Epidermal melanocyte (primary cell): Measurements from ENCODE around the gene KIAA1328.

ENCODE experiments used
- DNase-seq: peaks from one replicate; pipeline ENCODE4 v3.0.0; 2011; ENCODE audit warnings: low spot score; ENCODE audit not compliant: insufficient read length

The KIAA1328 gene

DNA sequence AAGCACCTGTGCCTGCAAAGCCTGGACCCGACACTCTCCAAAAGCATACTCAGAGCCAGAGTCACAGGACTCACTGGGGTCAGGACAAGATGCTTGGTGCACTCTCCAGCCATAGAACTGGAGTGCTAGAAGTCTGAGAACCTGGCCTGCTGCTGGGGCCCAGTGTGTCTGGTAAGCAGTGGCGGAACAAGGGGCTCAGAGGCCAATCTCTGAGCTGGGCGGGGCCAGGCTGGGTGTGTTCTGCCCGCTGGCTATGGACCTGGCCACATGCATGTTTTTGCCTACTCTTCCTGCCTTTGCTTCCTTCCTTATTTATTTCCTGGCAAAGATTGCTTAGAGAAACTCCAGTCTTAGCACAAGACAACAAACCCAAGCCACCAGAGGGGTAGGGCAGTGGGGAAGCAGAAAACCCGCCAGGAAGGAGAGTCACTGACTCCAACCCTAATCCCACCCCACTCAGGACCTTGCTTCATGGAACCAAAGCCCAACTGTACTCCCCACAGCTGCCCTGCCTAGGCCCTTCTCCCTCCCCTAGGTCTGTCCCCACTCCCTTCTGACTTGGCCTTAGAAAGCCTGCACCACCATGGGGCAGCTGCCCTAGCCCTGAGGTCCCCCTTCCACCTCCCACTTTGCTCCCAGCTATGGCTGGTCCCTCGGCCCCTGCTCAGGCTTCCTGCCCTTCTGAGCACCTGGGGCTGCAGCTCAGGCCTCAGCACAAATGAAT is 421.1 kb downstream of the KIAA1328 start:
- no peak for DNase-seq

GRCh38 chr18:37251679-37252078 is 422.8 kb downstream of the KIAA1328 start:
- no peak for DNase-seq

GRCh38 chr18:37252342-37252741 is 423.4 kb downstream of the KIAA1328 start:
- no peak for DNase-seq

DNA sequence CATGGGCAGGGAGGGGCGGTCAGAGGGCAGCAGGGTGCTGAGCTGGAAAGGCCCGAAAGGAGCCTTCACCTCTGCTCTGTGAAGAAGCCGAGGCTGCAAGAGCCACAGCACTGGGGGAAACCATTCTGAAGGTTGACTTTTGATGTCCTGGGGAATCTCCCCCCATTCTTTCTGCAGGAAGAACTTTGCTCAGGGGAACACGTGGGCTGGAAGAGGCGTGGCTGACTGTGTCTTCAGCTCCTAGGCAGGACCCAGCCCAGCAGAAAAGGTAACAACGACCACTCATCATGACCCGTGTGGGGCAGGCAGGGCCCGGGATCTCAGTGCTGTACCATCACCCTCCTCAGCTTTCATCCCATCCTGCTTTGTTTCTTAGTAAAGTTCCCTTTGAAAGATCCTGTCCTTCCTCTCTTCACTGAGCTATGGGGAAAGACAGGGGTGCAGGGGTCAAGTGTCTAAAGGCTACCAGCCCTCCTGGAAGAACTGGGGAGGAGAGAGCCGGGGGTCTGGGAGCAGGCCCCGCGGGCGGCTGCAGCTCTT is 424.0 kb downstream of the KIAA1328 start:
- DNase-seq, result no peak

- no peak for DNase-seq
These were observed 424.7 kb downstream of the KIAA1328 start for GRCh38 chr18:37253394-37254235.

GRCh38 chr18:37254236-37254754 is 425.4 kb downstream of the KIAA1328 start:
- no peak for DNase-seq

GRCh38 chr18:37254973-37255372 is 426.0 kb downstream of the KIAA1328 start:
- DNase-seq, result no peak

- no peak for DNase-seq
These were observed 429.2 kb downstream of the KIAA1328 start for GRCh38 chr18:37258131-37258530.

DNA sequence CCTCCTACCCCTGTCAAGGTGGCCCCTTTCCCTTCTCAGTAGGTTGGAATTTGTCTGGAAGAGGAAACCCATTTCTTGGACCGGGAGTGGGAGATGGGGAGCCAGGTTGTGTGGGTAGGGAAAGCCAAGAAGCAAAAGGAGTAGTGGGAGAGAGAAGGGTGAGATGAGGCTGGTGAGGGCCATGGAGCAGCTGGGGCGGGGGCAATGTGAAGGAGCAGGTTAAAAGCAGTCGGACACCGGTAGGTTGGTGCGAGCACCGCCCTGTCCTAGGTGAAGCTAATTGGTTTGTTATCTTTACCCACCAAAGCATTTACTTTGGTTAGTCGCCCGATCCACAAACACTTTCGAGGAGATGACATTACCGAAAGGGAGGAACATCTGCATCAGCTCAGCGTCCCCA is 429.9 kb downstream of the KIAA1328 start:
- DNase-seq, result no peak

DNA sequence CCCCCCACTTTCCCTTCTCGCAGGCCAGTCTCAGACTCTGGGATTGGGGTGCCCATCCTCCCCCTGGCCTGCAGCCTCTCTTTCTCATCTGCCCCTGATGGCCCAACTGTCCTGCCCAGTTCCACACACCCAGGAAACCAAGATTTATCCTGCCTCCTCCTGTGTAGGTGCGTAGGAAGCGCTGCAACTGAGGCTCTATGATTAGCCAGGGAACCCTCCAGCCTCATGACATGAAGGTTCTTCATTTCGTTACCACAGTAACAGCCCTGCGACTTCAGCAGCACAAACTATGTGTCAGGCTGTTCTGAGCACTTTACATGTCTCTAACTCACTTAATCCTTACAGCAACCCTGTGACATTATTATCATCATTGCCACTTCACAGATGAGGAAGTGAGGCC is 430.8 kb downstream of the KIAA1328 start:
- no peak for DNase-seq

GRCh38 chr18:37260367-37261093 is 431.6 kb downstream of the KIAA1328 start:
- no peak for DNase-seq

DNA sequence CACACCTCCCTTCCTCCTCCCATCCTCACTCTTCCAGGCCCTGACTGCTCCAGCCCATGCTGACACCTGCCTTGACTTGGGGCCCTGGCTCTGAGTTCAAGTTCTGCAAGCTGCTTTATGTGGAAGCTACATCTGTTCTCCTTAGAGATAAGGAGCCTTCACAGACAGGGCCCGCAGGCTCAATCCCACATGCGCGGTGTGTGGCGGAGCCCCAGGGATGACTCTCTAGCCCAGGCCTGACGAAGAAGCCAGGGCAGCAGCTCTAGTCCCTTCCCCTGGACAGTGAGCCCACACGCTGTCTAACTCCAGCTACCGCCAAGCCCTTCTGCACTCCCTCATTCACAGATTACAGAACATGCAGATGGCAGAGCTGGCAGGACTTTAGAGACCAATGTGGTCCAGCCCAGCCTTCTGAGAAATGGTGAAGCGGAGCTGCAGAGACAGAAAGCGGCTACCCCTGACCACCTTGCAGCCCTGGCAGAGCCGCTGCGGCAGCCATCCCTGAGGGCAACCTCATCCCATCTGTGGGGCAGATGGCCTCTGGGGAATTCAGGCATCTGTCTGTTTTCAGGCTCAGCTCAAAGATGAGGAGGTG is 432.4 kb downstream of the KIAA1328 start:
- no peak for DNase-seq

GRCh38 chr18:37261988-37262387 is 433.1 kb downstream of the KIAA1328 start:
- no peak for DNase-seq

GRCh38 chr18:37264956-37265355 is 436.0 kb downstream of the KIAA1328 start:
- no peak for DNase-seq

GRCh38 chr18:37265382-37265781 is 436.5 kb downstream of the KIAA1328 start:
- no peak for DNase-seq

DNA sequence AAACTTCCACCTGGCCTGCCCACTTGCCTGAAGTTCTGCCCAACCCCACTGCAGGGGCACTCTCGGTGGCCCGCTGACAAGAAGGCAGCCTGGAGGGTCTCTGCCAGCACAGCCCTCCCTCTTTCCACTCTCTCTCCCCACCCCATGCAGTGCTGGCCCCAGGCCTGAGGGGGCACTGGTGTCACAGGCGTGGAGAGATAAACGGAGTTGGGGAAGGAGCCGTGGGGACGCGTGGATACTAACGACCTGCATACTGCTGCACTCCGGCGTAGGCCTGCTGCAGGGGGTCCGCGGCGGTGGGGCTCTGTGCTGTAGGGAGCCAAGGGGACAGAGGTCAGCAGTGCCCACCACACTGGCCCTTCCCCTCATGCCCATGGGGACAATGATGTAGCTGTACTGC is 437.4 kb downstream of the KIAA1328 start:
- no peak for DNase-seq

- DNase-seq, result no peak
These were observed 441.2 kb downstream of the KIAA1328 start for GRCh38 chr18:37270038-37270665.

DNA sequence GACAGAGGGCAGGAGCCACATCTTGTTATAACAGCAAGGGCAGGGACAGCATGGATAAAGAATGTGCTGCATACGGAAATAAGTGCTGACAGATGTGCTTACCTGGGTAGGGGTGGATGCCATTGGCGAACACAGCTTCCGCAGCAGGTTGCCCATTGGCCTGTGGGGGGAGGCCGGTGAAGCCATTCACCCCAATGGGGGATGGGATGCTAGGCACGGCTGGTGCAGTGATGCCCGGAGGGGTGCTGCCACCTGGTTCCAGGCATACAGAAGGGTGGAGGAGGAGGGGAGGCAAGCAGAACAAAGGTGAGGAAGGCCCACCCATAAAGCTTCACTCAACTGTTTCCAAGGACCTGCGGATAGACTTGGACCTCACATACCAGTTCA is 441.7 kb downstream of the KIAA1328 start:
- no peak for DNase-seq

DNA sequence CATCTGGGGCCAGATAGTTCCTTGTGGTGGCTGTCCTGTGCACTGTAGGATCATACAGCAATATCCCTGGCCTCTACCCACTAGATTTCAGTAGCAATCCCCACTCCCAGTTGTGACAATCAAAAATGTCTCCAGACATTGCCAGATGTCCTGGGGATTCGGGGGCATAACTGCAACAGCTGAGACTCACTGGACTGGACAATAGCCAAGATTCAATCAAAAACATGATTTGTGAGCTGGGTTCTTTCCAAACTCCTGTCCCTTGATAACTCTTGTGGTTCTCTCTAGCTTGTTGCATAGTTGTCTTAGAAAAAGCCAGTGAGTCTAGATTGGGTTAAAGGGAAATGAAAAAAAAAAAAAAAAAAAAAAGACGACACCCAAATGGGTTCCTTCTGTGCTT is 443.3 kb downstream of the KIAA1328 start:
- peak; percentile 3 for DNase-seq

GRCh38 chr18:37272841-37273240 is 443.9 kb downstream of the KIAA1328 start:
- no peak for DNase-seq
